GM12878 (cell line): ENCODE measurements around the gene SPP2. TPM values are rescaled to one million over a fixed set of nuclear protein-coding genes. Genes with fewer than 3 reads are reported as not detected.

Experiments used
- ATAC-seq: fragments of 200-7000 bp; cut with Tn5 transposase; 3 replicates; pipeline ENCODE4 v1.9.1; 2020; ENCODE audit warnings: mild to moderate bottlenecking, moderate library complexity
- BruUV-seq: library from RNA; stranded (reverse); fragments of 400-500 nt; replicated peaks from 2 replicates; lab custom pipeline; 2021; lab: Mats Ljungman, UMichigan
- CTCF ChIA-PET: fragments of 300-600 bp; sonication (Branson Sonifier 250); formaldehyde crosslinking; extraction: SDS; loops from one replicate; lab custom pipeline; 2021; ENCODE audit warnings: inconsistent platforms; lab: Yijun Ruan, JAX
- POLR2A ChIA-PET: fragments of 350-600 bp; formaldehyde crosslinking; extraction: SDS; loops from one replicate; lab custom pipeline; 2021; ENCODE audit warnings: inconsistent platforms; lab: Charles Lee
- RAD21 ChIA-PET: fragments of 300-600 bp; sonication (Branson Sonifier 250); formaldehyde crosslinking; loops from one replicate; lab custom pipeline; 2023; ENCODE audit warnings: antibody characterized with exemption; ENCODE audit not compliant: unreplicated experiment; lab: Charles Lee
- SMC1A ChIA-PET: fragments of 300-600 bp; sonication (Branson Sonifier 250); formaldehyde crosslinking; loops from one replicate; lab custom pipeline; 2023; ENCODE audit not compliant: unreplicated experiment, uncharacterized antibody; lab: Charles Lee
- DNase-seq: peaks from one replicate; pipeline ENCODE4 v3.0.0-alpha.2; 2011; ENCODE audit warnings: low read depth, low spot score
- FAIRE-seq: peaks from 3 replicates; lab custom pipeline; 2011; peaks lifted over from hg19 to GRCh38; lab: Jason Lieb, UNC
- H2AFZ ChIP-seq: 2 replicates; pipeline ENCODE4 v1.6.0; 2011; ENCODE audit warnings: low read depth, low read length, control low read depth; ENCODE audit not compliant: control insufficient read depth
- H3K27ac ChIP-seq: 2 replicates; pipeline ENCODE4 v1.5.1; 2011; ENCODE audit warnings: control low read depth; ENCODE audit not compliant: control insufficient read depth, insufficient read depth
- H3K27me3 ChIP-seq, 2 experiments: replicated peaks in 1 of 2; 2 replicates each; pipeline versions ENCODE4 v1.6.0 to v1.6.1; 2011; ENCODE audit warnings: low read length in 1 of 2; ENCODE audit not compliant: control insufficient read depth in 2 of 2, insufficient read depth in 2 of 2
- H3K36me3 ChIP-seq, 2 experiments: 2 replicates each; pipeline ENCODE4 v1.5.1; 2011; ENCODE audit warnings: low read length in 1 of 2; ENCODE audit not compliant: control insufficient read depth in 2 of 2, insufficient read depth in 2 of 2
- H3K4me1 ChIP-seq: 2 replicates; pipeline ENCODE4 v1.6.1; 2011; ENCODE audit warnings: mild to moderate bottlenecking, low read length, moderate library complexity, mixed read lengths; ENCODE audit not compliant: control insufficient read depth, insufficient read depth
- H3K4me2 ChIP-seq: 2 replicates; pipeline ENCODE4 v1.6.0; 2011; ENCODE audit warnings: control low read depth; ENCODE audit not compliant: control insufficient read depth, insufficient read depth
- H3K4me3 ChIP-seq: fragments of 200-600 bp; sonication (generic); 2 replicates; pipeline ENCODE4 v1.5.1; 2016
- H3K79me2 ChIP-seq: 2 replicates; pipeline ENCODE4 v1.6.0; 2011; ENCODE audit warnings: low read length; ENCODE audit not compliant: control insufficient read depth, insufficient read depth
- H3K9ac ChIP-seq: 2 replicates; pipeline ENCODE4 v1.8.0; 2011; ENCODE audit warnings: low read length, control low read depth, mixed read lengths; ENCODE audit not compliant: control insufficient read depth, insufficient read depth
- H3K9me3 ChIP-seq: replicated peaks from 3 replicates; pipeline ENCODE4 v1.5.1; 2011; ENCODE audit warnings: mild to moderate bottlenecking, low read length; ENCODE audit not compliant: control insufficient read depth, insufficient read depth
- H4K20me1 ChIP-seq: 2 replicates; pipeline ENCODE4 v1.6.0; 2011; ENCODE audit not compliant: control insufficient read depth, insufficient read depth
- EED ChIP-seq: sonication (generic); IDR thresholded peaks from 2 replicates; pipeline ENCODE4 v1.6.1; 2016; ENCODE audit warnings: antibody characterized with exemption, low read depth
- IKZF1 ChIP-seq: fragments of 450-650 bp; conservative IDR thresholded peaks from 2 replicates; pipeline ENCODE4 v1.6.1; 2017; ENCODE audit warnings: antibody characterized with exemption, mild to moderate bottlenecking
- IKZF2 ChIP-seq, 2 experiments: fragments of 450-650 bp; IDR thresholded peaks; 2 replicates each; pipeline ENCODE4 v1.6.1; 2017; ENCODE audit warnings: mild to moderate bottlenecking in 2 of 2, moderate library complexity in 2 of 2
- KAT2A ChIP-seq: conservative IDR thresholded peaks from 2 replicates; pipeline ENCODE4 v1.6.1; 2011; ENCODE audit warnings: low read depth, low read length; ENCODE audit not compliant: control insufficient read depth
- KLF5 ChIP-seq: fragments of 450-650 bp; IDR thresholded peaks from 2 replicates; pipeline ENCODE4 v1.6.1; 2014; ENCODE audit warnings: mild to moderate bottlenecking; ENCODE audit not compliant: partially characterized antibody
- MEF2A ChIP-seq: IDR thresholded peaks from 2 replicates; pipeline ENCODE4 v1.6.1; 2011; ENCODE audit warnings: low read depth, mild to moderate bottlenecking, low read length, moderate library complexity; ENCODE audit not compliant: insufficient read depth
- MLLT1 ChIP-seq: fragments of 450-650 bp; IDR thresholded peaks from 2 replicates; pipeline ENCODE4 v1.6.1; 2016; ENCODE audit warnings: mild to moderate bottlenecking
- NKRF ChIP-seq: fragments of 450-650 bp; conservative IDR thresholded peaks from 2 replicates; pipeline ENCODE4 v1.6.1; 2017; ENCODE audit warnings: mild to moderate bottlenecking, moderate library complexity
- NRF1 ChIP-seq: conservative IDR thresholded peaks from 2 replicates; pipeline ENCODE4 v1.6.1; 2011; ENCODE audit warnings: mild to moderate bottlenecking, low read depth, low read length, improper control_type of control experiment
- PML ChIP-seq: IDR thresholded peaks from 2 replicates; pipeline ENCODE4 v1.6.1; 2012; ENCODE audit warnings: low read length, inconsistent platforms
- RELA ChIP-seq: fragments of 450-650 bp; IDR thresholded peaks from 2 replicates; pipeline ENCODE4 v1.8.0; 2014; ENCODE audit warnings: borderline replicate concordance; ENCODE audit not compliant: partially characterized antibody
- SIN3A ChIP-seq: IDR thresholded peaks from 2 replicates; pipeline ENCODE4 v1.6.1; 2012; ENCODE audit warnings: low read depth, low read length, improper control_type of control experiment
- SIX5 ChIP-seq: IDR thresholded peaks from 2 replicates; pipeline ENCODE4 v1.6.1; 2011; ENCODE audit warnings: mild to moderate bottlenecking, low read depth, low read length, moderate library complexity; ENCODE audit not compliant: severe bottlenecking
- SP1 ChIP-seq: IDR thresholded peaks from one replicate; pipeline ENCODE4 v1.6.1; 2011; ENCODE audit warnings: low read depth, low read length
- STAT1 ChIP-seq: fragments of 450-650 bp; conservative IDR thresholded peaks from 2 replicates; pipeline ENCODE4 v1.6.1; 2014; ENCODE audit warnings: antibody characterized with exemption, mild to moderate bottlenecking
- STAT3 ChIP-seq: IDR thresholded peaks from 2 replicates; pipeline ENCODE4 v1.6.1; 2011; ENCODE audit warnings: low read depth, low read length, improper control_type of control experiment
- SUZ12 ChIP-seq: fragments of 200-600 bp; sonication (generic); IDR thresholded peaks from one replicate; pipeline ENCODE4 v1.6.1; 2018; ENCODE audit warnings: antibody characterized with exemption, mild to moderate bottlenecking; ENCODE audit not compliant: unreplicated experiment
- WGBS: methylation state at CpG from one replicate; pipeline ENCODE4 v1.1.6; 2016; ENCODE audit warnings: low lambda C conversion rate; ENCODE audit not compliant: insufficient replicate concordance, insufficient coverage; ENCODE audit errors: missing lambda C conversion rate; 5-methylcytosine and 5-hydroxymethylcytosine counted together
- in situ Hi-C: fragments of 300-500 bp; cut with MboI; formaldehyde crosslinking; loops from 9 replicates; pipeline ENCODE4 v1.14.3; 2018; ENCODE audit warnings: mixed read lengths
- intact Hi-C: fragments of 100-400 bp; cut with micrococcal nuclease; formaldehyde crosslinking; loops from one replicate; pipeline ENCODE4 v1.14.2; 2022; ENCODE audit not compliant: unreplicated experiment
- polyA plus RNA-seq, 11 experiments: library from polyadenylated mRNA; depleted of rRNA in 4 of 11; unstranded in 6 of 11; stranded (reverse) in 5 of 11; fragments of >200 nt; fragmentation: Nextera tagmentation in 4 of 11; fragmentation: Illumina TruSeq in 1 of 11; extraction: Ambion mirVana in 4 of 11; extraction: Trizol in 1 of 11; gene quantifications; 1 replicate in 1 of 11; 2 replicates in 10 of 11; pipeline versions ENCODE4 v1.2.1 to v1.2.3, GENCODE V29; 2011 to 2016; ENCODE audit warnings: inconsistent platforms in 2 of 11, missing spikeins in 2 of 11, low read depth in 1 of 11
- total RNA-seq, 4 experiments: library from RNA; depleted of rRNA in 3 of 4; stranded (reverse); fragments of >200 nt in 3 of 4; fragmentation: Illumina TruSeq in 1 of 4; extraction: Trizol in 1 of 4; gene quantifications; 2 replicates each; pipeline versions ENCODE4 v1.2.1 to v1.2.3, GENCODE V29; 2013 to 2021

The SPP2 gene
- total and polyA plus RNA-seq, 10 of the 15 experiments (the other 5 are each of a cell fraction or from before 2014, with no cell fraction given): not detected

- intact Hi-C loops: no loop called here
- H3K27me3 ChIP-seq: no peaks in the 10 kb centered on the region
- no peak overlapping the region for H3K27ac ChIP-seq
- H3K9me3 ChIP-seq: no peaks in the 10 kb centered on the region; the same call in 2 of the 3 replicates
- H4K20me1 ChIP-seq: no peaks in the 10 kb centered on the region
- no peak for DNase-seq
- RAD21 ChIA-PET: no interaction called here
- TF ChIP-seq NKRF (no peak), MLLT1 (no peak), MEF2A (no peak), KAT2A (no peak), PML (no peak), SIN3A (no peak), NRF1 (no peak), IKZF1 (no peak), EED (no peak), RELA (no peak), STAT1 (no peak), SIX5 (no peak), STAT3 (no peak), KLF5 (no peak), IKZF2 (IDR thresholded peaks at IDR 0.05) (no peak), SUZ12 (no peak), SP1 (no peak)
- no peak for ATAC-seq
- H2AFZ ChIP-seq: no peak overlapping the region
- no peak for FAIRE-seq
- in situ Hi-C loops: no loop called here
- no peaks in the 10 kb centered on the region for H3K79me2 ChIP-seq
- no peaks in the 10 kb centered on the region for H3K36me3 ChIP-seq
- CTCF ChIA-PET: interaction anchor here (1.4 kb wide), 1 partner anchor 13 kb away, joined by 3 read pairs; no protein-coding TSS in a partner anchor
- no peak overlapping the region for H3K9ac ChIP-seq
- SMC1A ChIA-PET: no interaction called here
- WGBS: 7% methylated on average over 4 of the region's 4 CpGs
- BruUV-seq: no TSS peak
- no peaks in the 10 kb centered on the region for H3K4me1 ChIP-seq
- H3K4me3 ChIP-seq: no peak overlapping the region
- POLR2A ChIA-PET: no interaction called here
- H3K4me2 ChIP-seq: no peak overlapping the region
These were observed 22.0 kb downstream of the SPP2 start for GRCh38 chr2:234072454-234072853.
